Measurements from ENCODE around the gene NSMCE1. TPM values are rescaled to one million over a fixed set of nuclear protein-coding genes. Genes with fewer than 3 reads are reported as not detected.
A peak's percentile ranks its signal among the peaks of the same experiment; 100 is the strongest.
"Not testable (repeated sequence)": the region's sequence is repeated elsewhere in the genome, so short reads cannot be mapped to it uniquely, and the experiment has no call there.

The NSMCE1 gene
- total RNA-seq, 1 donor from 2014 or later, result 33.3 TPM

DNA sequence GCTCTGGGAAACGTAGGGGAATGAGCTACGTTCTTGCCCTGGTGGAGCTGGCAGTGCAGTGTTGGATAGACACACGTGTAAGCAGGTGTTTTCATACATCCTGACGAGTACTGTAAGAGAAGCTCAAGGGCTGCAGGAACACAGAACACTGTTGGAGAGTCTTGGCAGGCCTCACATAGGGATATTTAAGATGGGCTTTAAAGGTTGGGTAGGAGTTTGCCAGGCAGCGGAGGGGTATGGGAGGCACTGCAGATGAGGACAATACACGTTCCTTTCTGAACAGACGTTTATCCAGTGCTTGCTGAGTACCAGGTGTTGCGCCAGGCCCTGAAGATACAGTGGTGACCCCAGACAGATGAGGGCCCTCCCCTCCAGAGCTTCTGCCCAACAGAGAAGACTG, 59.0 kb downstream of the NSMCE1 start:
- Mint-ChIP-seq H3K27ac (no peak overlapping the region), H3K27me3 (no peaks in the 10 kb centered on the region), H3K9me3 (no peaks in the 10 kb centered on the region), H3K4me3 (no peak overlapping the region), H3K36me3 (no peaks in the 10 kb centered on the region), H3K4me1 (ENCODE audit: unreplicated experiment) (no peaks in the 10 kb centered on the region)
- DNase-seq (ENCODE audit: extremely low spot score, unreplicated experiment), result no peak
- TF ChIP-seq CTCF (conservative IDR thresholded peaks at IDR 0.05), result no peak

- no peak overlapping the region for H3K27ac Mint-ChIP-seq
- H3K4me1 Mint-ChIP-seq (ENCODE audit: unreplicated experiment), result peaks cover 7% of the 10 kb centered on the region
- no peak overlapping the region for H3K4me3 Mint-ChIP-seq
Observed at GRCh38 chr16:27208796-27209195, 59.8 kb downstream of the NSMCE1 start.

DNA sequence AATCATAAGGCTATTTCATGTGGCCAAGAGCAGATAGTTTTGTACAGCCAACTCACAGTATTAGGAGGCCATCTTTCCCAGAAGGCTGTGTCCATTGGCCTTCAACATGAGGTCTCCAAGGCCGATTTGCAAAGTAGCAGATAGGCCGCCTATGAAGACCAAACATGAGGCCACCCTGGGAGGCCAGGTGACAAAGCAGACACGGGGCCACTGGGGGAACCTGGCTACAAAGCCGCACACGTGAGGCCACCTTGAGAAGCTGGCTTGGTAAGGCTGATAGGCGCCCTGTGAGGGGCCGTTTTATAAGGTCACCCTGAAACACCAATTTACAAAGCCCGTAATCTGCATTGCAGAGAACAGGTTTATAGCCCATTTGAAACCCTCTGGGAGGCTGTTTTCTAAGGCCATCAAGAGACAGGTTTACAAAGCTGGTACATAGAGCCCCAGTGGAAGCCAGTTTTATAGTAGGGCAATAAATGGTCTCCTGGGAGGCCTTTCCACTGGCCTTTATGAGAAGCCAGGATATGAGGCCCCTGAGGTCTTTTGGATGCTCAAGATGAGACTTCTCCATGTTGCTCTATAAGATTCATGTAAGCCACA, 60.4 kb downstream of the NSMCE1 start:
- H3K4me1 Mint-ChIP-seq (ENCODE audit: unreplicated experiment), result peaks cover 11% of the 10 kb centered on the region
- no peak overlapping the region for H3K4me3 Mint-ChIP-seq
- TF ChIP-seq CTCF (conservative IDR thresholded peaks at IDR 0.05), result no peak
- H3K27ac Mint-ChIP-seq, result no peak overlapping the region
- H3K9me3 Mint-ChIP-seq, result no peaks in the 10 kb centered on the region
- H3K27me3 Mint-ChIP-seq, result no peaks in the 10 kb centered on the region
- no peak for DNase-seq (ENCODE audit: extremely low spot score, unreplicated experiment)
- H3K36me3 Mint-ChIP-seq, result no peaks in the 10 kb centered on the region

More at GRCh38 chr16:27208796-27209195, 59.8 kb downstream of the NSMCE1 start:
- H3K9me3 Mint-ChIP-seq, result no peaks in the 10 kb centered on the region
- H3K27me3 Mint-ChIP-seq, result no peaks in the 10 kb centered on the region
- no peaks in the 10 kb centered on the region for H3K36me3 Mint-ChIP-seq
- DNase-seq (ENCODE audit: extremely low spot score, unreplicated experiment), result no peak
- TF ChIP-seq CTCF (conservative IDR thresholded peaks at IDR 0.05), result no peak

GRCh38 chr16:27207121-27207520, 61.5 kb downstream of the NSMCE1 start:
- H3K4me3 Mint-ChIP-seq; DNase-seq (ENCODE audit: extremely low spot score, unreplicated experiment); H3K27ac Mint-ChIP-seq; H3K9me3 Mint-ChIP-seq; H3K27me3 Mint-ChIP-seq; H3K36me3 Mint-ChIP-seq: not testable (repeated sequence)
- peaks cover 12% of the 10 kb centered on the region for H3K4me1 Mint-ChIP-seq (ENCODE audit: unreplicated experiment)

DNA sequence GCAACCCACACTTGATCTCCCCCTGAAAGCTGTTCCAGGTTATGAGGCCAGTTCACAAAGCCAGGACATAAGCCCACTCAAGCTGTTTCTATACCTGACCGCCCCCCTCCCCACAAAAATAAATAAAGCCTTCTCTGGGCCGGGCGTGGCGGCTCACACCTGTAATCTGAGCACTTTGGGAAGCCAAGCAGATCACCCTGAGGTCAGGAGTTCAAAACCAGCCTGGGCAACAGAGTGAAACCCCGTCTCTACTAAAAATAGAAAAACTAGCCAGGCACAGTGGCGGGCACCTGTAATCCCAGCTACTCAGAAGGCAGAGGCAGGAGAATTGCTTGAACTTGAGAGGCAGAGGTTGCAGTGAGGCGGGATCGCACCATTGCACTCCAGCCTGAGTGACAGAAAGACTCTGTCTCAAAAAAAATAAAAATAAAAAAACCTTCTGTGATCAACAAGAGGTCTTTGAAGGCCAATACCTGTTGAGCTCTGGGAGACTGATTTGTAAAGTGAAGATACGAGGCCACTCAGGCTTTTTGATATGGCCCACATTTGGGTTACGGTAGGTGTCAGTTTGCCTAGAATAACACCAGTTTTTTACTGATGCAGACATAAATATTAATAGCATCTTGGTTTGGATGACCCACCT, 63.0 kb downstream of the NSMCE1 start:
- no peaks in the 10 kb centered on the region for H3K27me3 Mint-ChIP-seq
- no peak overlapping the region for H3K27ac Mint-ChIP-seq
- no peaks in the 10 kb centered on the region for H3K9me3 Mint-ChIP-seq
- H3K4me3 Mint-ChIP-seq, result no peak overlapping the region
- H3K36me3 Mint-ChIP-seq, result no peaks in the 10 kb centered on the region
- TF ChIP-seq CTCF (conservative IDR thresholded peaks at IDR 0.05), result no peak
- H3K4me1 Mint-ChIP-seq (ENCODE audit: unreplicated experiment), result peaks cover 12% of the 10 kb centered on the region
- no peak for DNase-seq (ENCODE audit: extremely low spot score, unreplicated experiment)

DNA sequence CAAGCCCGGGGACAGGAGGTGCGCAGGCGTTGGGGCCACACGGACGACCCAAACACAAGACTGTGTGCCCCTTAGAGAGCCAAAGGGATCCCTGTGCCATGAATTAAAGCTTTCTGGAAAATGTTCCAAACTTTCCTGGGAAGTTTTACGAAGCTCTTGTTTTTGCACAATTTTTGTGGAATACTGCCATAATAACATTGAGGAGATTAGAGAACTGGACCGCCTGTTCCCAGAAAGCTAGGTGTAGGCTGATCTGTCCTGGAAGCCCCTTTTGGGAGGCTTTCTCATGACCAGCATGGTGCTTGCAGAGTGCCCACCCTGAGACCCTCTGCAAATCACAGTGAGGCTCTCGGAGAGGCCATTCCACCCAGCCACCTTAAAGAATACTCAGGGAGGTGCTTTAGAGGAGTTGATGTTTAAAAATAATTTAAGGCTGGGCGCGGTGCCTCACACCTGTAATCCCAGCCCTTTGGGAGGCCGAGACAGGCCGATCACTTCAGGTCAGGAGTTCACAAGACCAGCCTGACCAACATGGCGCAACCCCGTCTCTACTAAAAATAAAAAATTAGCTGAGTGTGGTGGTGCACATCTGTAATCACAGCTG, 64.2 kb downstream of the NSMCE1 start:
- no peak for TF ChIP-seq CTCF (conservative IDR thresholded peaks at IDR 0.05)
- peaks cover 12% of the 10 kb centered on the region for H3K4me1 Mint-ChIP-seq (ENCODE audit: unreplicated experiment)
- H3K27ac Mint-ChIP-seq, result peak overlapping the region; percentile 99
- no peaks in the 10 kb centered on the region for H3K36me3 Mint-ChIP-seq
- peak overlapping the region; percentile 100 for H3K4me3 Mint-ChIP-seq
- H3K9me3 Mint-ChIP-seq, result no peaks in the 10 kb centered on the region
- no peak for DNase-seq (ENCODE audit: extremely low spot score, unreplicated experiment)
- no peaks in the 10 kb centered on the region for H3K27me3 Mint-ChIP-seq
